H1 (cell line): Measurements from ENCODE around the gene SPARC. TPM values are rescaled to one million over a fixed set of nuclear protein-coding genes. Genes with fewer than 3 reads are reported as not detected.

ENCODE experiments used
- CTCF ChIA-PET: fragments of 300-600 bp; sonication (Branson Sonifier 250); formaldehyde crosslinking; loops from one replicate; lab custom pipeline; 2021; ENCODE audit not compliant: partially characterized antibody; lab: Charles Lee
- POLR2A ChIA-PET: fragments of 300-600 bp; sonication (Branson Sonifier 250); formaldehyde crosslinking; loops from one replicate; lab custom pipeline; 2021; ENCODE audit warnings: inconsistent platforms; ENCODE audit not compliant: partially characterized antibody; lab: Charles Lee
- DNase-seq, 2 experiments: peaks; one replicate each; pipeline versions ENCODE4 v3.0.0 to v3.0.0-alpha.2; 2010 to 2022; ENCODE audit warnings: low spot score in 2 of 2, low read depth in 1 of 2, mixed read lengths in 1 of 2
- FAIRE-seq: peaks from 2 replicates; lab custom pipeline; 2011; peaks lifted over from hg19 to GRCh38; lab: Jason Lieb, UNC
- H2AFZ ChIP-seq: 2 replicates; pipeline ENCODE4 v1.8.1; 2012; ENCODE audit warnings: low read length, inconsistent platforms
- H2AK5ac ChIP-seq: 2 replicates; pipeline ENCODE4 v1.6.1; 2013; ENCODE audit warnings: low read depth, low read length
- H2BK120ac ChIP-seq: replicated peaks from 2 replicates; pipeline ENCODE3; 2013; ENCODE audit warnings: low read depth, low read length, inconsistent platforms
- H2BK12ac ChIP-seq: 2 replicates; pipeline ENCODE4 v1.6.1; 2013; ENCODE audit warnings: low read depth, low read length
- H2BK15ac ChIP-seq: 2 replicates; pipeline ENCODE4 v1.6.1; 2013; ENCODE audit warnings: low read length
- H2BK20ac ChIP-seq: 2 replicates; pipeline ENCODE4 v1.6.1; 2013; ENCODE audit warnings: low read length
- H2BK5ac ChIP-seq: 2 replicates; pipeline ENCODE4 v1.6.1; 2013; ENCODE audit warnings: low read depth, low read length
- H3K14ac ChIP-seq: 2 replicates; pipeline ENCODE4 v1.6.1; 2013; ENCODE audit warnings: inconsistent platforms; ENCODE audit not compliant: insufficient read length
- H3K18ac ChIP-seq: 2 replicates; pipeline ENCODE4 v1.6.1; 2013; ENCODE audit warnings: low read length; ENCODE audit errors: extremely low read depth
- H3K23ac ChIP-seq: 2 replicates; pipeline ENCODE4 v1.6.1; 2013; ENCODE audit warnings: inconsistent platforms; ENCODE audit not compliant: insufficient read length
- H3K23me2 ChIP-seq: 2 replicates; pipeline ENCODE4 v1.6.1; 2013; ENCODE audit warnings: low read depth, low read length
- H3K27ac ChIP-seq: 2 replicates; pipeline ENCODE4 v1.6.1; 2011; ENCODE audit warnings: low read depth, low read length, inconsistent platforms
- H3K27me3 ChIP-seq, 4 experiments: replicated peaks in 1 of 4; 1 replicate in 1 of 4; 2 replicates in 3 of 4; pipeline versions ENCODE4 v1.6.1 to v1.8.1; 2011 to 2013; ENCODE audit warnings: low read length in 3 of 4, mild to moderate bottlenecking in 3 of 4, inconsistent platforms in 2 of 4, mixed read lengths in 2 of 4, moderate library complexity in 1 of 4; ENCODE audit not compliant: control insufficient read depth in 3 of 4, insufficient read depth in 3 of 4; ENCODE audit errors: extremely low read depth in 1 of 4
- H3K36me3 ChIP-seq, 4 experiments: 2 replicates each; pipeline versions ENCODE4 v1.6.1 to v1.8.1; 2011 to 2013; ENCODE audit warnings: mild to moderate bottlenecking in 4 of 4, low read length in 3 of 4, moderate library complexity in 2 of 4, control low read depth in 1 of 4, inconsistent platforms in 1 of 4; ENCODE audit not compliant: insufficient read depth in 4 of 4, control insufficient read depth in 2 of 4
- H3K4ac ChIP-seq: replicated peaks from 2 replicates; pipeline ENCODE3; 2013; ENCODE audit warnings: low read length, low read depth, mixed read lengths, inconsistent platforms; ENCODE audit not compliant: insufficient read length
- H3K4me1 ChIP-seq, 4 experiments: replicated peaks in 1 of 4; 1 replicate in 1 of 4; 2 replicates in 3 of 4; pipeline versions ENCODE4 v1.6.1 to v1.8.1; 2011 to 2013; ENCODE audit warnings: low read length in 3 of 4, inconsistent platforms in 2 of 4, mixed read lengths in 1 of 4; ENCODE audit not compliant: insufficient read depth in 4 of 4, control insufficient read depth in 3 of 4
- H3K4me2 ChIP-seq, 2 experiments: 2 replicates each; pipeline versions ENCODE4 v1.6.1 to v1.8.1; 2011 to 2013; ENCODE audit warnings: low read depth in 2 of 2, low read length in 2 of 2, control low read depth in 1 of 2, inconsistent platforms in 1 of 2, mild to moderate bottlenecking in 1 of 2; ENCODE audit not compliant: insufficient read depth in 1 of 2
- H3K4me3 ChIP-seq, 4 experiments: fragments of 200-600, 300-600 bp in 1 of 4; sonication (generic), shearing (Covaris generic), sonication (Bioruptor Twin) in 1 of 4; 2 replicates each; pipeline versions ENCODE4 v1.5.1 to v1.8.1; 2011 to 2016; ENCODE audit warnings: low read length in 4 of 4, low read depth in 3 of 4, control low read depth in 2 of 4, inconsistent platforms in 2 of 4, mild to moderate bottlenecking in 2 of 4, mixed read lengths in 1 of 4, moderate library complexity in 1 of 4; ENCODE audit not compliant: insufficient read depth in 2 of 4; ENCODE audit errors: extremely low read depth in 1 of 4
- H3K56ac ChIP-seq: replicated peaks from 2 replicates; pipeline ENCODE3; 2013; ENCODE audit warnings: low read depth, mild to moderate bottlenecking, mixed read lengths, low read length, inconsistent platforms; ENCODE audit not compliant: insufficient read length
- H3K79me1 ChIP-seq: 2 replicates; pipeline ENCODE4 v1.6.1; 2013; ENCODE audit warnings: low read depth, low read length, control low read depth
- H3K79me2 ChIP-seq, 2 experiments: 2 replicates each; pipeline versions ENCODE4 v1.6.1 to v1.8.1; 2012 to 2013; ENCODE audit warnings: low read length in 2 of 2, mild to moderate bottlenecking in 2 of 2, inconsistent platforms in 1 of 2; ENCODE audit not compliant: insufficient read depth in 2 of 2, control insufficient read depth in 1 of 2
- H3K9ac ChIP-seq, 4 experiments: replicated peaks in 1 of 4; 1 replicate in 1 of 4; 2 replicates in 3 of 4; pipeline versions ENCODE4 v1.6.1 to v1.8.1; 2011 to 2013; ENCODE audit warnings: low read depth in 3 of 4, low read length in 3 of 4, control low read depth in 2 of 4, mild to moderate bottlenecking in 2 of 4, moderate library complexity in 2 of 4, inconsistent platforms in 1 of 4; ENCODE audit errors: extremely low read depth in 1 of 4
- H3K9me3 ChIP-seq, 2 experiments: 2 replicates each; pipeline versions ENCODE4 v1.6.1 to v1.8.1; 2012 to 2013; ENCODE audit warnings: mild to moderate bottlenecking in 2 of 2, moderate library complexity in 2 of 2, control low read depth in 1 of 2, inconsistent platforms in 1 of 2, low read depth in 1 of 2, low read length in 1 of 2, mixed read lengths in 1 of 2; ENCODE audit not compliant: insufficient read depth in 2 of 2
- H4K20me1 ChIP-seq, 2 experiments: replicated peaks in 1 of 2; 2 replicates each; pipeline versions ENCODE3 to v1.8.1; 2011 to 2013; ENCODE audit warnings: inconsistent platforms in 2 of 2, low read length in 2 of 2, mild to moderate bottlenecking in 1 of 2; ENCODE audit not compliant: insufficient read depth in 2 of 2, control insufficient read depth in 1 of 2
- H4K5ac ChIP-seq: 2 replicates; pipeline ENCODE4 v1.6.1; 2013; ENCODE audit warnings: low read length, low read depth, mixed read lengths, inconsistent platforms; ENCODE audit not compliant: insufficient read length
- H4K8ac ChIP-seq: 2 replicates; pipeline ENCODE4 v1.8.0; 2013; ENCODE audit warnings: mild to moderate bottlenecking, moderate library complexity, low read length, inconsistent platforms; ENCODE audit not compliant: insufficient read depth; ENCODE audit errors: extremely low read depth
- H4K91ac ChIP-seq: replicated peaks from 2 replicates; pipeline ENCODE3; 2013; ENCODE audit warnings: low read length, mixed read lengths, inconsistent platforms; ENCODE audit not compliant: insufficient read length
- BRCA1 ChIP-seq: IDR thresholded peaks from 2 replicates; pipeline ENCODE4 v1.6.1; 2012; ENCODE audit warnings: low read depth, low read length, improper control_type of control experiment
- CTBP2 ChIP-seq: IDR thresholded peaks from 2 replicates; pipeline ENCODE4 v1.7.0; 2011; ENCODE audit warnings: borderline replicate concordance, mild to moderate bottlenecking, moderate library complexity, mixed read lengths, low read length; ENCODE audit not compliant: insufficient read depth, insufficient read length
- RNF2 ChIP-seq: fragments of 200-900, 300-1000 bp; sonication (generic); IDR thresholded peaks from 2 replicates; pipeline ENCODE4 v1.7.1; 2016; ENCODE audit warnings: borderline replicate concordance, low read depth, mild to moderate bottlenecking, antibody characterized with exemption, low read length; ENCODE audit not compliant: poor library complexity, severe bottlenecking; ENCODE audit errors: missing control alignments
- WGBS, 2 experiments: shearing (Covaris generic) in 1 of 2; methylation state at CpG; one replicate each; pipeline versions ENCODE4 v1.1.6 to v1.1.7; 2013 to 2015; ENCODE audit warnings: low lambda C conversion rate in 2 of 2, mixed read lengths in 2 of 2, inconsistent platforms in 1 of 2, low coverage in 1 of 2, missing lambda C conversion rate in 1 of 2; ENCODE audit not compliant: insufficient replicate concordance in 2 of 2, insufficient coverage in 1 of 2, insufficient read length in 1 of 2; ENCODE audit errors: extremely low coverage in 1 of 2, missing lambda C conversion rate in 1 of 2; 5-methylcytosine and 5-hydroxymethylcytosine counted together
- polyA plus RNA-seq, 7 experiments: library from polyadenylated mRNA; depleted of rRNA in 3 of 7; stranded (reverse) in 5 of 7; unstranded in 2 of 7; fragments of >200 nt in 5 of 7; fragments of 200-250 nt in 2 of 7; gene quantifications; 1 replicate in 5 of 7; 2 replicates in 1 of 7; 4 replicates in 1 of 7; pipeline versions ENCODE4 v1.2.1 to v1.2.3, GENCODE V29; 2011 to 2013; ENCODE audit warnings: missing spikeins in 2 of 7, mixed read lengths in 2 of 7
- total RNA-seq: library from RNA; stranded (reverse); fragmentation: NEBNext Ultra II Directional; extraction: Animal tissue kit (Norgen Biotek cat#: 25700); gene quantifications from 2 replicates; pipeline ENCODE4 v1.2.1, GENCODE V29; 2021

SPARC gene
- total and polyA plus RNA-seq, 2 of the 8 experiments (the other 6 are each of a cell fraction or from before 2014, with no cell fraction given): 375 to 438 TPM

DNA sequence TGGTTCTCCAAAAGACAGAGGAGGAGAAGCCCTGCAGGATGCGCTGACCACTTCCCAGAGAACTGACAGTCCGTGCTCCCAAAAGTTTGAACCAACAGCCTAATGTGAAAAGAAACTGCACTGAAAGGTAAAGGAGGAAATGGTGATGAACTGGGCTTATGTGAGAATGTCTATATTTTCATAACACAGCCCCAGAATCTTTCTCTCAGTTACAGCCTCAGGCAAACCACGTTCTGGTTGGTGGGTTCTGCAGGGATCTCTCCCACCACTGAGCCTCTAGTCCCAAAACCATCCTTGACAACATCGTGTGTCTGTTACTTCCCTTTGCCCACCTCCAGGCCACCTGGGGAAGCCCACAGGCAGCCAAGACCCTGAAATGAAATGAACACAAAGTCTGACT lies 23.9 kb downstream of the SPARC start:
- H2BK15ac ChIP-seq: no peak overlapping the region
- peaks cover 0 to 2% of the 10 kb centered on the region in 2 experiments for H4K20me1 ChIP-seq
- no peak overlapping the region for H2BK20ac ChIP-seq
- H3K56ac ChIP-seq: no peak overlapping the region
- H4K8ac ChIP-seq: no peak overlapping the region
- ChIA-PET CTCF (interaction anchor here (0.6 to 43.0 kb wide), 7 partner anchors 10 to 86 kb away, joined by 3 to 991 read pairs (median 8); partner anchors contain the start of gene ATOX1), POLR2A (interaction anchor here (1.0 to 1.3 kb wide), 2 partner anchors 9 to 10 kb away, joined by 3 read pairs; no protein-coding TSS in a partner anchor)
- H3K4me1 ChIP-seq: peaks cover 0 to 5% (median 0%) of the 10 kb centered on the region in 4 experiments; a peak in 1 of 7 replicates
- H3K79me1 ChIP-seq: no peaks in the 10 kb centered on the region
- no peak overlapping the region for H3K27ac ChIP-seq
- no peak for TF ChIP-seq BRCA1
- no peak for TF ChIP-seq CTBP2
- no peak for TF ChIP-seq RNF2
- H3K4ac ChIP-seq: no peak overlapping the region
- FAIRE-seq: no peak
- H2BK12ac ChIP-seq: no peak overlapping the region
- H3K9me3 ChIP-seq: no peaks in the 10 kb centered on the region
- no peak overlapping the region for H3K4me3 ChIP-seq
- peaks cover 10 to 46% (median 34%) of the 10 kb centered on the region in 4 experiments for H3K36me3 ChIP-seq
- no peak overlapping the region for H2BK120ac ChIP-seq
- H3K18ac ChIP-seq: no peak overlapping the region
- no peak overlapping the region for H2BK5ac ChIP-seq
- no peaks in the 10 kb centered on the region for H3K79me2 ChIP-seq
- no peak overlapping the region for H3K4me2 ChIP-seq
- H4K5ac ChIP-seq: no peak overlapping the region
- H2AFZ ChIP-seq: no peak overlapping the region
- H3K9ac ChIP-seq: no peak overlapping the region
- no peak for DNase-seq
- no peaks in the 10 kb centered on the region for H3K27me3 ChIP-seq
- H3K23ac ChIP-seq: no peak overlapping the region
- H3K23me2 ChIP-seq: no peaks in the 10 kb centered on the region
- no peak overlapping the region for H2AK5ac ChIP-seq
- H4K91ac ChIP-seq: no peak overlapping the region
- 83% methylated on average over 4 of the region's 4 CpGs; no CpG with 5 or more reads in 1 of the 2 experiments for WGBS, 2 experiments
- no peak overlapping the region for H3K14ac ChIP-seq
